ENCODE measurements around the gene FRK.
"Not testable (repeated sequence)": the region's sequence is repeated elsewhere in the genome, so short reads cannot be mapped to it uniquely, and the experiment has no call there.

Gene FRK, protein sequence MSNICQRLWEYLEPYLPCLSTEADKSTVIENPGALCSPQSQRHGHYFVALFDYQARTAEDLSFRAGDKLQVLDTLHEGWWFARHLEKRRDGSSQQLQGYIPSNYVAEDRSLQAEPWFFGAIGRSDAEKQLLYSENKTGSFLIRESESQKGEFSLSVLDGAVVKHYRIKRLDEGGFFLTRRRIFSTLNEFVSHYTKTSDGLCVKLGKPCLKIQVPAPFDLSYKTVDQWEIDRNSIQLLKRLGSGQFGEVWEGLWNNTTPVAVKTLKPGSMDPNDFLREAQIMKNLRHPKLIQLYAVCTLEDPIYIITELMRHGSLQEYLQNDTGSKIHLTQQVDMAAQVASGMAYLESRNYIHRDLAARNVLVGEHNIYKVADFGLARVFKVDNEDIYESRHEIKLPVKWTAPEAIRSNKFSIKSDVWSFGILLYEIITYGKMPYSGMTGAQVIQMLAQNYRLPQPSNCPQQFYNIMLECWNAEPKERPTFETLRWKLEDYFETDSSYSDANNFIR

DNA sequence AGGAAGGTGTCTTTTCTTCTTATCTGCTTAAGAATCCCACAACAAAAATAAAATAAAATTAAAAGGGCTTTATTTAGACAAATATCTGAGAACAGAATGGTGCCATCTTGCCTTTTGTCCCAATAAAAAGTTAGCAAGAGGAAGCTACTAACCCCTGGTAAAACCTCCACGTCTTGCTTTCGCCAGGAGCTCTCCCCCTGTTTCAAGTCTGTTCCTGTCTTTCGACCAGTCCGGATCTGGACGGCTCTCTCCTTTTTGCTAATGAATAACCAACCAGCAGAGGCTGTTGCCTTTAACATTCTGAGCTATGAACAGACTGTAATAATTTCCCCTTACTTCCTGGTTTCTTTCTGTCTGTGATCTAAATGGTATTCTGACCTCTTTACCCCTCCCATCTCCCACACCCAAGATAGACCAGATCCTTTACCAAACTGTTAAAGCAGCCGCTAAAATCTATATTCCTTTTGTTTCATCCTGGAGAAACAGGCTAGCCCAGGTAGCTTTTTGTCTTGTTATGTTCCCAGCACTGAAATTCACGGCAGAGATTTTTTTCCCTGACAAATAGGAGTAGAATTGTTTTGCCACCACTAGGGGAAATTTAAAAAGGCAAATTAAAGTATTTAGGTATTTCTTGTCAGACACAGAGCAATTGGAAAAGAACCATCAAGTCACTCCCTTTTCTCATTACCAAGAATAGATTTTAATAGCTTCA is at the start of gene FRK:
TSS of gene FRK (minus strand) at position 320 of the 712 bp plus-strand sequence. CDS start 580 bp downstream, outside the sequence.
- no peak for DNase-seq (ENCODE audit: low read depth, low spot score)

DNA sequence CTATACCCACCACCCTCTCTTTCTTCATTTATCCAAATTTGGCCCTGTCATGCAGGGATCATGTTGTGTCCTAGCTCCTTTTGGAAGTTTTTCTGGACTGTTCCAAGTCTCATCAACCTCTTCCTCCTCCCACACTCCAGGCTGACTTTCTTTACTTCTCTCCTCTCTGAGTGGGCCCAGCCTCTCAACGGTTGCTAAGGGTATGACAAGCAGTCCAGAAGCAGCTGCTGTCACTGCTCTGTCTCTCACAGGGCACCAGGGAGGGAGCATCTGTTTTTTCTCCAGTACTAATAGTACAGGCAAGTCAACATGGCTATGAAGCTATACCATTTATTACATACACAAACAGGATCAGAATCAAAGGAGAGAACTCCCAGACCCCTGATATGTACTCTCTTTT is 48.1 kb upstream of the FRK start:
- DNase-seq (ENCODE audit: low read depth, low spot score), result no peak

DNA sequence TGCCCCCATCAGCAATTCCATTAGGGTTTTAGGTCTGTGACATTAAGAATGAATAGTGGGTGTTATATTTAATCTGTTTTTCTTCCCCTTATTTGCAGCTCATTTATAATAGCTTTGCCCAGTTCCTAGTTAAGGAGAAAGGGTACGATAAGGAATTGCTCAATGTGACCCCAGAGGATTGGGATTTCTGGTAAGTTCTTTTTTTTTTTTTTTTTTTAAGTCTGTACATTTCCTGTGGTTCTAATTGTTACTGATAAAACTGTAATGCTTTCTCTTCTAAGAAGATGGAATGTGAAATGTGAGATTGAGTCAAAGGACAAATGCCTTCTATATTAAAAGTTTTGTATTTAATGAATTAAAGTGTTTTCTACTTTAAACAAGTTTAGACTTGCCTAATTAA is 45.5 kb upstream of the FRK start:
- no peak for DNase-seq (ENCODE audit: low read depth, low spot score)

DNA sequence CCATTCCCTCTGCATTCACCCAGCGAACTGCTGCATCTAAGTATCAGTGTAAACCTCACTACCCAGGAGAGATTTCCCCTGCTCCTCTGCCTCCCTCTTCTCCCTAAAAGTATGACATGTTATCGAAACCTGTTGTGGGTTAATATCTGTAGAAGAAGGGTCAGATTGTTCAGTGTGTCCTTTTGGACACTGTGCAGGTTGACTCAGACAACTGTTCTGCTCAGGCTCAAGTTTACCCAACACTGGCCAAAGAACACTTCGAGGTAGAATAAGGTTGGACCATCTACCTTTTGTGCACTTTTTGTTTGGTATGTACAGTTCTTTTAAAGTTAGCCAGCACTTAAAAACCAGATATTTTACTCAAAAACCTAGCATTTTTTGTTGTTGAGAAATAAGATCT is 44.6 kb upstream of the FRK start:
- DNase-seq (ENCODE audit: low read depth, low spot score), result no peak

DNA sequence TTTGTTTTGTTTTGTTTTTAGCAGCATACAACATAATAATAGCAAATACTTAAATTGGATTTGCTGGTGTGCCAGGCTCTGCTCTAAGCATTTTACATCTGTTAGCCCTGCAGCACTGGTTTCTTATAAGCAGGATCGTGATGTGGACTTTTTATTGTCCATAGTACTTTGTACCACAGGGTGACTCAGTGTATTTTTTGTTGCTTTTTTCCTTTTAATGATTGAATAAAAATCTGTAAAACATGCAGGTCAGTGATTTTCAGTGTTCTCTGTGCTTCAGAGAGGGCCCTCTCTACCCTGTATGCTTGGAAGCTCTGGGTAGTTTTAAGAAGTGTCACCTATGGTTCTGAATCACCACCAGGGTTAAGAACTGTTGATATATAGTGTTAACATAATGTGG is 43.9 kb upstream of the FRK start:
- no peak for DNase-seq (ENCODE audit: low read depth, low spot score)

DNA sequence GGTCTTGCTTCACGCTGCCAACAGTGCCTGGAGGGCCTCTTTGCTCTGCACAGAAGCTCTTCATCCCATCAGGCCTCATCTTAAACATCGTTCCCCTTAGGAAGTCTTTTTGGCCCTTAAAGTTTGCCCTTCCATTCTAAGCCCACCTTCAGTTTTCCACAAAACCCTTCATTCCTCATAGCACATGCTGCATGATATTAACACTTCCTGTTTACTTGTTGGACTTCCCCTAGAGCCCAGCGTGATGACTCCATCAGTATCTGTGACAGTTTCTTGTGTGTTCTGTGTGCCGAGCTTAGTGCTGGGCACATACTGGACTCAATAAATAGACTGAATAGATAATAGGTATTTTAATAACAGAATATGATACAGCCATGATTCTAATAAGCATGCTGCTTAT is 42.2 kb upstream of the FRK start:
- DNase-seq (ENCODE audit: low read depth, low spot score), result no peak

DNA sequence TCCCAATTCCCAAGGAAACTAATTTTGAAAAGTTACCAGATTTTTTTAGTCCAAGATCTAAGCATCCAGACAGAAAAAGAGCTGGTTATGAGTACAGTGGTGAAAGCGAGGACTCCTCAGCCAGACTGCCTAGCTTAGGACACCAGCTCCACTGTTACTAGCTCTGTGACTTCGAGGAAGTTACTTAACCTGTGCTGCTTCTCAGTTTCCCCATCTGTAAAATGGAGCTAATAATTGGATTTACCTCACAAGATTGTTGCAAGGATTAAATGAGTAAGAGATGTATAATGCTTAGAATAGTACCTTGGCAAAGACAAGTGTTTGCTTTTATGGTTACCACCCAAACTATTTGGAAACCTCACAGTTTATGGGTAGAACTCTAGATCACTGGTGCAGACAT is 41.1 kb upstream of the FRK start:
- no peak for DNase-seq (ENCODE audit: low read depth, low spot score)

DNA sequence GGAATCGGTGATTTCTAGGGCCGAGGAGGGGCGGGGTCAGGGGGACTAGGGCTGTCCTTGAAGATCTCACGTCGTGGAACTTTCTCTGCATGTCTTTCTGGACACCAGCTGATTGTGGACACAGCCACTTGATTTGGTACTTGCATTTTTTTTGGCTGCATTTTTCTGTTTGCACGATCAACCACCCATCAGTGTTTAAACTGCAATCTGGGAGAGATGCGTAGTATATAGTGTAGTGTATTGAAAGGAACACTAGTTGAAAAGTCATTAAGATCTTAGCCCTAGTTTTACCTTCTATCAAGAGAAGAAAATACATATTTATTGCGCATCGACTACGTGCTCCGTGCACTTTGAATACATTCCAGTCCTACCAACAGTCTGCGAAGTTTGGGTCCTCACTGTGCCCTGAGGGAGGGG is 40.6 kb upstream of the FRK start:
- no peak for DNase-seq (ENCODE audit: low read depth, low spot score)

DNA sequence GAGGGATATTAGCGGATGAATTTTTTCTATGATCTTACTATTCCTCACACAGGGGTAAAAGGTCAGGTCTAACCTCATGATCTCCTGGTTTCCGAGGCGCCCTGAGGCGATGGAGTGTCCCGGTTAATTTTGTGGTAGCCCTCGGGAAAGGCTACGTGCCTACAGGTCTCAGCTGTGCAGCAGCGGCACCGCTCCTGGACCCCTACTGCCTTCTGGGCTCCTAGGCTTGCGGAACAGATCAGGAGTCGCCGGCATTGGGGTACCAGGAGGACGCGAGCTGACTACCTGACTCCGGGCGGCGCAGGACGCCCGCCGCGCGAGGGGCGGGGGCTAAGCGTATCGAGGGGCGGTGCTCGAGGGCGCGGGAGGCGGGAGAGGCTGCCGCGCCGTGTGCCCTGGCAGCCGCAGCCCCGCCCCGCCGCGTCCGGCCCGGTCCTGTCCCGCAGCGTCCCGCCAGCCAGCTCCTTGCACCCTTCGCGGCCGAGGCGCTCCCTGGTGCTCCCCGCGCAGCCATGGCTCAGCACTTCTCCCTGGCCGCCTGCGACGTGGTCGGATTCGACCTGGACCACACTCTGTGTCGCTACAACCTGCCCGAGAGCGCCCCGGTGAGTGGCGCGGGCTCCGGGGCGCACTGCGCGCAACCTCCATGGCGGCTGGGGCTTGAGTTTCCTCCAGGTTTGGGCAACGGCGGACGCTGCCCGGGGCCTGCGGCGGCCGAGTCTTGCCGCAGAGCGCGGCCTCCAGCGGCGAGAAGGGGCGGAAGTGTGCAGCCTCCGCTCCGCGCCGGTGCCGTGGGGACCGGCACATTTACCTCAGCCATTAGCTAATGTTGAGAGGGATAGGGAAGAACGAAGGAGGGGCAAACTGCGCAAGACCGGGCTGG is 40.0 kb upstream of the FRK start, which contains the start of gene NT5DC1:
TSS of gene NT5DC1 (plus strand) at position 435 of the 883 bp plus-strand sequence. CDS start at position 513, 78 bp downstream.
- DNase-seq (ENCODE audit: low read depth, low spot score), result peak; percentile 71

DNA sequence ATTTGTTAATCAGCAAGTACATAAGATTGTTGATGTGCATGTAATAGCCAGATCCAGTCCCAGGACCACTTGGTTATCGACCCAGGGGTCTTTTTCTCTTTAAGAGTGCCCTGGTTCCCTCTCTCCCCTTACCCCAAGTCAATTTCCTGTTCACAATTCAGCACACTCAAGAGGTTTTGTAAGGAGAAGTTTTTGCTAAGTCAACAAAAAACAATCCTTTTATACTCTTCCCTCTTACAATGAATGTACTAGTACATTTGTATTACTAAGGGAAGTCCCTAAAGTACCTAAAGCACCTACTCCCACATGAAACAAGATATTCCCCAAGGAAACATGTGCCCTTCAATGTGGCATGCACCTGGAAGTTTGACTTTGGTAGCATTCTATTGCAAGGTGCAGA is 38.3 kb upstream of the FRK start:
- DNase-seq (ENCODE audit: low read depth, low spot score), result no peak

DNA sequence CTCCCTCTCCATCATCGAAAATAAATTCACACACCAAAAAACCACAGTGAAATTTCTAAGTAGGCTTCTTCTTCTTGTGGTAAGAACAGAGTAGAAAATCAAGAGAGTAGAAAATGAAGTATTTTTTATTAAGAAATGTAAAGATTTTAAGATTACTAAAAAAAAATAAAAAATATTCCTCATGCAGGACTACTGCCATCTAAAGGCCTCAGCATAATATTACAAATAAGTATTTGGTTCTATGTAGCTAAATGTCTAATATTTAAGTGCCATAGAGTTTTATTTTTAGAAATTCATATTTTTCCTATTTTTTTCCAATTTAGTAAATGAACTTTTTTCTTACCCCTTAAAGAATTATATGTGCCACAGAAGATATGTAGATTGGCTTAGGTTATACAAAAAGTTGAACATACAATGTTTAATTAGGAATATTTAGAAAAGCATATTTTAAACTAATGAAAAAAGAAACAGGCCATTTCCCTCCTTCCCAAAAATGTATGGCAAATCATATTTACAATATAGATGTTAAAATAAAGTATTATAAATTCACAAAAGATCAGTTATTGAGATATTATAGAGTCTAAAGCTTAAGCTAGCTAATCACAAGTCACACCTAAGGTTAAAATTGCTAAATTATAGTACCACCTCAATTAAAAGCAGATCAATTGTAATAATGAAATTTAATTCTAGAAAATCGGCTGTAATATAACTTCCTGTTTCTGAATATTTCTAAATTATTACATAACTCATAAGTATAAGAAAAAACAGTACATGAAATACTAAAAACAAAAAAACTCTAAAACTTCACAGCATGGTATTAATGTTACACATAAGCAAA is 36.5 kb upstream of the FRK start:
- no peak for DNase-seq (ENCODE audit: low read depth, low spot score)

DNA sequence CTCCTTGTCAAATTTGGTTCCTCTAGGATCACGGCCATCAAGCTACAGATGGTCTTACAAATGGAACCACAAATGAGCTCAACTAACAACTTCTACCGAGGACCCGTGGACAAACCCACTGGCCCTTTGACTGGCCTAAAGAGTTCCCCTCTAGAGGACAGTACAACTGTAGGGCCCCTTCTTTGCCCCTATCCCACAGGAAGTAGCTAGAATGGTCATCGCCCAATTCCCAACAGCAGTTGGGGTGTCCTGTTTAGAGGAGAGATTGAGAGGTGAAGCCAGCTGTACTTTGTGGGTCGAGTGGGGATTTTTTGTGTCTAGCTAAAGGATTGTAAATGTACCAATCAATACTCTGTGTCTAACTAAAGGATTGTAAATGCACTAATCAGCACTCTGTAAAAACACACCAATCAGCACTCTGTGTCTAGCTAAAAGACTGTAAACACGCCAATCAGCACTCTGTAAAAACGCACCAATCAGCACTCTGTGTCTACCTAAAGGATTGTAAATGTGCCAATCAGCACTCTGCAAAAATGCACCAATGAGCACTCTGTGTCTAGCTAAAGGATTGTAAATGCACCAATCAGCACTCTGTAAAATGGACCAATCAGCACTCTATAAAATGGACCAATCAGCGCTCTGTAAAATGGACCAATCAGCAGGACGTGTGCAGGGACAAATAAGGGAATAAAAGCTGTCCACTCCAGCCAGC is 35.5 kb upstream of the FRK start:
- not testable (repeated sequence) for DNase-seq (ENCODE audit: low read depth, low spot score)

DNA sequence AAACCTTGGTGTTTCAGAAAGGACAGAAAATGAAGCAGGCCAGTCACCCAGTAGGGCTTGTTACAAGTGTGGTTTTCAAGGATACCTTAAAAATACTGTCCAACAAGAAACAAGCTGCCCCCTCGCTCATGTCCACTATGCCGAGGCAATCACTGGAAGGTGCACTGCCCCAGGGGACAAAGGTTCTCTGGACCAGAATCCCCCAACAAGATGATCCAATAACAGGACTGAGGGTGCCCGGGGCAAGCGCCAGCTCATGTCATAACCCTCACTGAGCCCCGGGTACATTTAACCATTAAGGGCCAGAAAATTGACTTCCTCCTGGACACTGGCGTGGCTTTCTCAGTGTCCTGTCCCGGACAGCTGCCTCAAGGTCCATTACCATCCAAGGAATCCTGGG is 33.4 kb upstream of the FRK start:
- DNase-seq (ENCODE audit: low read depth, low spot score), result no peak

DNA sequence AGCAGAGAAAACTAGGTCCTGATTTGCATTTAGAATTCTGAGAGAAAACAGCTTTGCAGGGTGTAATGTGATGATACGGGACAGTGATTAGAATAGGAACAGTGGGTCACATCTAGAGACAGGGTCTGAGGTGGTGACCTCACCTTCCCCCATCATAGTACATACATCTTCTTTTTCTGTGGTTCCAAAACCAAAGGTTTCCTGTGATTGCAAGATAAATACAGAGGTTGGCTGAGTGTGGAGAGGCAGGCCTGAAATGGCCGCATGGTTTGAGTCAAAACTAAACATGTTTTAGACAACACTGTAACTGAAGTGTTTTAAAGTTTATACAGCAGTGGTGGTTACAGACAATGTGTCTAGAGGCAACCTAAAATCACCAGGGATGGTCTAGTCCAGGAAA is 29.6 kb upstream of the FRK start:
- no peak for DNase-seq (ENCODE audit: low read depth, low spot score)

DNA sequence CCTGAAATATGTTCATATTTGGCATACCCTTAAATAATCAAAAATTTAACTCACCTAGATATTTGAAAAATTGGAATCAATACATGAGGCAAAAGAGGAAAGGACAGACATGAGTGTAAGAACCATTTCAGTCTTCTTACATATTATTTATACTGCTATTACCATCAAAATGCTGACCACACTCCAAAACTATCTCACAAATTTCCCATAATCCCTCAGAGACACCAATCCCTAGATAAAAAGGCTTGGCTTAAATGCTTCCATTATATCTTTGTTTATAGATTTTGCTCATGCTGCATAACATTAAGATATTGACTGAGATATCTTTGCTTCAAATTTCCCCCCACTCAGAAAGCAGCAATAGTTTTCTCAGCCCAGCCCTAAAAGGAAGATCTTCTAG is 28.3 kb upstream of the FRK start:
- DNase-seq (ENCODE audit: low read depth, low spot score), result no peak

DNA sequence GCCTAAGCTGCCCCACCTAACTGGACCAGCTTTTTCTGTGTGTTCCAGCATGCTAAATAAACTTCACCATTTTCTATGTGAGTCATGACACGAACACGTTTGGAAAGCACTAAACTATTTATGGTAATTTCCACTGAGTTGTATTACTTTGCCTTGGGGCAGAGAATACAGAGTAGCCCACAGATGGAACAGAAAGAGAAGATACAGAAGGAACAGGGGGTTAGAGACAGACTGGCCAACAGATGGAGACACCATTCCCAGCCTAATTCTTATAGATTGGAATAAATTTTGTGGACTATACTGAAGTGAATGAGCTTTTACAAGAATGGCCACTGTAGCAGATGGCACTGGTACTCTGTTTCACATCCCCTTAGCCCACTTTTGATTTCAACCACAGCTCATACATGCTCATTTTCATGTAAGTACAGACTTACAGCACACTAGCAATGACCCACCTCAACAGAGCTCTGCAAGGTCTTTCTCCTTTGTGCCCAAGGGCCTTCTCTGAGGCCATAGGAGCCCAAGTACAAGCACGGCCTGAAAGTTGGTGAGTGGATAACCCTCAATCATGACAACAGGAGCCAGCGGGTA is 26.8 kb upstream of the FRK start:
- DNase-seq (ENCODE audit: low read depth, low spot score), result no peak

DNA sequence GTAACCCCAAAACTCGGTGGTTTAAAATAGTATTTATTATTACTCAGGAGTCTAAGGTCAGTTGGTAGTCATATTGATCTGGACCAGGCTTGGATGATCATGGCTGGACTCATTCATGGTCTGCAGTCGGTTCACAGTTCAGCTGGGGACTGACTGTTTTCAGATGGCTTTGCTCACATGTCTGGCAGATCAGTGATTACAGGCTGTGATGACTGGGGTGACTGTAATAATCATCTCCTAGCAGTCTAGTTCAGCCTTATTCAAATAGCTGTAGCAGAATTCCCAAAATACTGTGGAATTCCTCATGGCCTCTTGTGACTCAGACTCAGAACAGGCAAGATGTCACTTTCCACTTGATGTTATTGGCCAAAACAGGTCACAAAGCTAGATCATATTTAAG is 23.6 kb upstream of the FRK start:
- no peak for DNase-seq (ENCODE audit: low read depth, low spot score)

DNA sequence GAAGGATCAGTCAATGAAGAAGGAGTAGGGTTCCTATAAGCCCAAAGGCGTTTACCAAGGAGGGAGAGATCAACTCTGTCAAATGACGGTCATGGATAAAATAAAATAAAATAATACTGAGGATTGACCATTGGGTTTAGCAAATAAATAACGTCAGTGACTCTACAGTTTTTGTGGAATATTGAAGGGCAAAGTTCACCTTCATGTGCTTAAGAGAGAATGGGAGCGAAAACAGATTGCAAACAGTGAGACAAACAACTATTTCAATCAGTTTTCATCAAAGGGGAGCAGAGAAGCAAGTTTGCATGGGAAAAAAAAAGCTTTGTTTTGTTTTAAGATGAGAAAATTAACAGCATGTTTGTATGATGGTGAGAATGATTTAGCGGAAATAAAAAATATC is 22.4 kb upstream of the FRK start:
- DNase-seq (ENCODE audit: low read depth, low spot score), result no peak

DNA sequence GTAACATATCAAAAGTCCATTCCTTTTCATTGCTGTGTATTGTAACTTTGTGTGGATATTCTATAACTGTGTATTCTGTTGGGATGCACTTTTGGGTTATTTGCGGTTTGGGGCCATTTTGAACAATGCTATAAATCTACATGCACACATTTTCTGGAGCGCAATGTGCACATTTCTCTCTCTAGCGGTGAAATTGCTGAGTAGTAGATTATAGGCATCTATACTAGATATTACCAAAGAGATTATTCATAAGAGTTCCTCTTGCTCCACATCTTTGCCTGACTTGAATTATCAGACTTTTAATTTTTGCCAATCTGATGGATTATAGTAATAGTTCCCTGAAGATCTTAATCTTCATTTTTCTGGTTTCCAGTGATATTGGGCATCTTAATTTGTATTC is 18.3 kb upstream of the FRK start:
- DNase-seq (ENCODE audit: low read depth, low spot score), result no peak

DNA sequence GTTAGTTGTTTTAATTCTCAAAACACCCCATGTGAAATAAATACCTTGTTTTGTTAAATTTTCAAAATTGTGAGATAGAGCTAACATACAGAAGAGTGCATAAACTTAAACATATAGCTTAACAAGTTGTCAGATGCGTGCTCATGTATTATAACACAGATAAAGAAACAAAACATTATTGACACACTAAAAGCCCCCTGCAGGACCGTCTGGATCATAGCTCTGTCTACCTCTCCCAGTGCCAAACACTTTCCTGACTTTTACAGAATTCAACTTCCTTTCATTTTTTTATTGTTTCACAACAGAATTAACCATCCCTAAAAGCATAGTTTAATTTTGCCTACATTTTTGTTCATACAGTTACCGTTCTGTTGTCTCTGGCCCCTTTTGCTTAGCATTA is 17.8 kb upstream of the FRK start:
- DNase-seq (ENCODE audit: low read depth, low spot score), result no peak
